ENCODE data around the gene FAM120A.

FAM120A gene

GRCh38 chr9:93475108-93475507, 23.6 kb downstream of the FAM120A start:
- H3K4me3 ChIP-seq (ENCODE audit: low read depth, low read length): no peak overlapping the region
- TF ChIP-seq, protein P1, sequence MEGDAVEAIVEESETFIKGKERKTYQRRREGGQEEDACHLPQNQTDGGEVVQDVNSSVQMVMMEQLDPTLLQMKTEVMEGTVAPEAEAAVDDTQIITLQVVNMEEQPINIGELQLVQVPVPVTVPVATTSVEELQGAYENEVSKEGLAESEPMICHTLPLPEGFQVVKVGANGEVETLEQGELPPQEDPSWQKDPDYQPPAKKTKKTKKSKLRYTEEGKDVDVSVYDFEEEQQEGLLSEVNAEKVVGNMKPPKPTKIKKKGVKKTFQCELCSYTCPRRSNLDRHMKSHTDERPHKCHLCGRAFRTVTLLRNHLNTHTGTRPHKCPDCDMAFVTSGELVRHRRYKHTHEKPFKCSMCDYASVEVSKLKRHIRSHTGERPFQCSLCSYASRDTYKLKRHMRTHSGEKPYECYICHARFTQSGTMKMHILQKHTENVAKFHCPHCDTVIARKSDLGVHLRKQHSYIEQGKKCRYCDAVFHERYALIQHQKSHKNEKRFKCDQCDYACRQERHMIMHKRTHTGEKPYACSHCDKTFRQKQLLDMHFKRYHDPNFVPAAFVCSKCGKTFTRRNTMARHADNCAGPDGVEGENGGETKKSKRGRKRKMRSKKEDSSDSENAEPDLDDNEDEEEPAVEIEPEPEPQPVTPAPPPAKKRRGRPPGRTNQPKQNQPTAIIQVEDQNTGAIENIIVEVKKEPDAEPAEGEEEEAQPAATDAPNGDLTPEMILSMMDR (IDR thresholded peaks at IDR 0.05; ENCODE audit: low read depth, low read length): no peak
- DNase-seq: no peak
- peaks cover 40% of the 10 kb centered on the region for H3K36me3 ChIP-seq
- H3K27me3 ChIP-seq (ENCODE audit: insufficient read depth, low read depth, severe bottlenecking): no peaks in the 10 kb centered on the region
- no peak overlapping the region for H3K27ac ChIP-seq
- H3K9me3 ChIP-seq (ENCODE audit: severe bottlenecking): no peaks in the 10 kb centered on the region

- no peaks in the 10 kb centered on the region for H3K9me3 ChIP-seq (ENCODE audit: severe bottlenecking)
- H3K36me3 ChIP-seq: peaks cover 40% of the 10 kb centered on the region
- TF ChIP-seq, protein P1 (IDR thresholded peaks at IDR 0.05; ENCODE audit: low read depth, low read length): no peak
- H3K4me3 ChIP-seq (ENCODE audit: low read depth, low read length): no peak overlapping the region
- no peak for DNase-seq
- no peak overlapping the region for H3K27ac ChIP-seq
- H3K27me3 ChIP-seq (ENCODE audit: insufficient read depth, low read depth, severe bottlenecking): no peaks in the 10 kb centered on the region
These were observed 24.4 kb downstream of the FAM120A start for GRCh38 chr9:93475856-93476255.

DNA sequence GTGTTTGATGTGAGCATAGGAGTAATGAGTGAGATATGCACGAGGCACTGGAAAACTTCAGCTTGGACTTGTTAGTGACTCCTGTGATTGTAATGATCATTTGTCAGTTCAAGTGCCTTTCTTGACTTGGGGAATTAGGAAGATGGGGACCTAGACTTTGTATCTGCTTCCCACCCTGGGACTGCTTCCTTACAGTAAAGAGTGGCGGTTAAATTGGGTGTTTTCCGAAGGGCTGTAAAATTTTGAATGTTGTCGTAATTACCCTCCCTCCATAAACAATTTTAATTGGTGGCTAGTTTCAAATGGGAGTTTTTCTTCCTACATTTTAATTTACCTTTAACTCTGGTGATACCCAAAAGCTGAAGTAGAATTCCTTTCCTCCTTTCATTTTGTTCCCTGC, 25.4 kb downstream of the FAM120A start:
- H3K9me3 ChIP-seq (ENCODE audit: severe bottlenecking): no peaks in the 10 kb centered on the region
- no peak for DNase-seq
- peaks cover 35% of the 10 kb centered on the region for H3K36me3 ChIP-seq
- H3K4me3 ChIP-seq (ENCODE audit: low read depth, low read length): no peak overlapping the region
- no peak overlapping the region for H3K27ac ChIP-seq
- TF ChIP-seq, protein P1 (IDR thresholded peaks at IDR 0.05; ENCODE audit: low read depth, low read length): no peak
- H3K27me3 ChIP-seq (ENCODE audit: insufficient read depth, low read depth, severe bottlenecking): no peaks in the 10 kb centered on the region

DNA sequence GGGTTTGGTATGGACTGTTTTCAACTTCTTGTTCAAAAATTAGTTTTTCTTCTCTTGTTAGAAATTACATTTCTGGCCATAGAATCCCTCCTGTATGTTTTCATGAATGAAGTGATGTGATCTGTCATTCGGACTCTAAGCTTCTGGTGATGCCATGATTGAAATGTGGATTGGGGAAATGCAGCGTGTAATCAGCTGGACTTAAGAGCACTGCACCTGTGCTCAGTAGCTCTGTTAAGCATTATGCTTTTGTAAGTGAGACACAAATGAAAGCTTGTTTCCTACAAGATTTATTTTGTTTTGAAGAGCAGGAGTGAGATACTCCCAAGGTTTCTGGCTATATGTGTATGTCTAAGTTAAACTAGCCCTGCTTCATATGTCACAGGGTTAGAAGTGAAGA, 25.9 kb downstream of the FAM120A start:
- Histone ChIP-seq H3K9me3 (ENCODE audit: severe bottlenecking) (no peaks in the 10 kb centered on the region), H3K27me3 (ENCODE audit: insufficient read depth, low read depth, severe bottlenecking) (no peaks in the 10 kb centered on the region), H3K36me3 (peaks cover 35% of the 10 kb centered on the region), H3K27ac (no peak overlapping the region), H3K4me3 (ENCODE audit: low read depth, low read length) (no peak overlapping the region)
- no peak for DNase-seq
- TF ChIP-seq, protein P1 (IDR thresholded peaks at IDR 0.05; ENCODE audit: low read depth, low read length): no peak

DNA sequence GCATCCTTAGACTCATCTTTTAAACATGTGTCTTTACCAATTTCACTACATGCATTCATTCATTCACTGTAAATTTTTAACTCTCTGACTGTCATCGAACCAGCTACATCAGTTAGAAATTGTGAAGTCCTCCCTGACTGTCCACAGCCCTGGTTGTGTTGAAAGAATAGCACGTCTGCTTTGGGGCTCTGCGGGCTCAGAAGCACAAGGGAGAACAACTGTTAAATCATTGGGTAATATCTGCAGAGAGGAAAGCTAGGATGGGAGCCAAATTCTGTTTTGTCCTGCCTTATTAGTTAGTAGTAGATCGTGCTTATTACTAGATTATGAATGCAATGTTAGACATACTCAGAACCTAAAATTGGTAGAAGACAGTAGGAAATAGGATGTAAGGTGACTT, 28.2 kb downstream of the FAM120A start:
- DNase-seq: no peak
- H3K27me3 ChIP-seq (ENCODE audit: insufficient read depth, low read depth, severe bottlenecking): no peaks in the 10 kb centered on the region
- no peaks in the 10 kb centered on the region for H3K9me3 ChIP-seq (ENCODE audit: severe bottlenecking)
- no peak overlapping the region for H3K4me3 ChIP-seq (ENCODE audit: low read depth, low read length)
- no peak overlapping the region for H3K27ac ChIP-seq
- TF ChIP-seq, protein P1 (IDR thresholded peaks at IDR 0.05; ENCODE audit: low read depth, low read length): no peak
- peaks cover 29% of the 10 kb centered on the region for H3K36me3 ChIP-seq

DNA sequence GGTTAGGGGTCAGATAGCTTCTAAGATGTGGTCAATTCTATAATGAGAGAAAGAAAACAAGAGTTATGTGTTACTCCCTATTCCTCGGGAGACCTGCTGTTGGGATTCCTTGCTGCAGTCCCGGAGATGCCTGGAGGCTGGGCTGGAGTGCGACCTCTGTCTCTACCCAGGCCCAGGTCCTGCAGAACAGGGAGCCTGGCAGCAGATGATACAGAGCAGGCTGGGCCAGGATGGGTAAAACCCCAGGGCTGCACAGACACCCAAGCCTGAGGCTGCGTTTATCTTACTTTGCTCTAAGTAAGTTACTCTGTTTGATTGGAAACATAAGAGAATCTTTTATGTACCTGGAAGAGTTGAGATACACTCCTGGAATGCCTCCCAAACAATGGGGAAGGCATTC, 28.8 kb downstream of the FAM120A start:
- TF ChIP-seq, protein P1 (IDR thresholded peaks at IDR 0.05; ENCODE audit: low read depth, low read length): no peak
- Histone ChIP-seq H3K27ac (no peak overlapping the region), H3K4me3 (ENCODE audit: low read depth, low read length) (no peak overlapping the region), H3K36me3 (peaks cover 30% of the 10 kb centered on the region), H3K27me3 (ENCODE audit: insufficient read depth, low read depth, severe bottlenecking) (no peaks in the 10 kb centered on the region), H3K9me3 (ENCODE audit: severe bottlenecking) (no peaks in the 10 kb centered on the region)
- DNase-seq: no peak
